GM12891 (cell line): ENCODE measurements around the gene PTPN2.

ENCODE experiments used
- POLR2A ChIP-seq: IDR thresholded peaks from 2 replicates; pipeline ENCODE4 v1.6.1; 2011; ENCODE audit warnings: low read depth, low read length, control low read depth
- POLR2AphosphoS5 ChIP-seq: IDR thresholded peaks from 2 replicates; pipeline ENCODE4 v1.6.1; 2011; ENCODE audit warnings: low read depth, low read length, control low read depth
- TAF1 ChIP-seq: IDR thresholded peaks from 2 replicates; pipeline ENCODE4 v1.6.1; 2011; ENCODE audit warnings: low read depth, low read length, control low read depth

DNA sequence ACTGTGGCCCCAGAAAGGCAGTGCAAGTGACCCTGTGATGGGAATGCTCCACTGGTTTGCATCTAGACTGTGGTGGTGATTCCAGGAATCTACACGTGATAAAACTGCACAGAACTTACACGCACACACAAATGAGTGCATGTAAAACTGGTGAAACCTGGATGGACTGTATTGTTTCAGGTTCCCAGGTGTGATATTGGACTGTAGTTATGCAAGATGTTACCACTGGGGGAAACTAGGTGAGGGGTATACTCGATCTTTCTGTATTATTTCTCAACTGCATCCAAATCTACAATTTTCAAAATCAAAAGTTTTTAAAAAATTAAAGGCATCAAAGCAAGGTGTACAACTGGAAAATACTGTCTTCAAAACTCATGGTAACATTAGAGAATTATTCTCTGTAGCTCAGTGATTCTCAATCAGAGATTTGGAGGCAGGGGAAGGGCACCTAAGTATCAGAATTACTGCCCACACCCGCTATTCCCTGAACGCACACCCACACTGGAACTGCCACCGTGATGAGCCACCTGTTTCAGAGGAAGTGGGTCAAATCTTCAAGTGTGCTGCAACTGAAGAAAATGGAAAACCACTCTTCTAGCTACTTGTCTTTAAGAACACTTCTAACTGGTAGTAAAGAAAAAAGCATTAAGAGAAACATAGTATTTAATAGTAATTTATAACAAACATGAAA, 26.7 kb downstream of the PTPN2 start:
- TF ChIP-seq POLR2AphosphoS5 (no peak), POLR2A (no peak), TAF1 (no peak)
